Measurements from ENCODE around the gene ARHGAP31. TPM values are rescaled to one million over a fixed set of nuclear protein-coding genes. Genes with fewer than 3 reads are reported as not detected.

The ARHGAP31 gene
- total and polyA plus RNA-seq, 2 experiments from 2014 or later, result 8.1 to 15.3 TPM

DNA sequence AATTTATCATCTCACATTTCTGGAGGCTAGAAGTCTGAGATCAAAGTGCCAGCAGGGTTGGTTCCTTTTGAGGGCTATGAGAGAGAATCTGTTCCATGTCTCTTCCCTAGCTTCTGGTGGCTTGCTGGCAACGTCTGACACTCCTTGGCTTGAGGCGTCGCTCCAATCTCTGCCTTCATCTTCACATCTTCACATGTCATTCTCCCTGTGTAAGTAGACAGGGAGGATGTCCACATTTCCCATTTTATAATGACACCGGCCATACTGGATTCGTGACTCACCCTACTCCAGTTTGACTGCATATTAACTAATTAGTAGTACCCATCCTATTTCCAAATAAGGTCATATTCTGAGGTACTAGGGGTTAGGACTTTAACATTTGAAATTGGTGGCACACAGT is 17.5 kb upstream of the ARHGAP31 start:
- H3K27ac ChIP-seq, result no peak overlapping the region
- no peaks in the 10 kb centered on the region for H3K79me2 ChIP-seq (ENCODE audit: insufficient read depth)
- H3K9me3 ChIP-seq (ENCODE audit: low read depth), result no peaks in the 10 kb centered on the region
- WGBS, 2 experiments (ENCODE audit: low coverage in 1 of 2, low lambda C conversion rate in 2 of 2, missing lambda C conversion rate in 2 of 2), result 55 to 62% methylated on average over 5 of the region's 5 CpGs
- H3K27me3 ChIP-seq (replicated peaks; ENCODE audit: insufficient read depth), result no peaks in the 10 kb centered on the region
- no peaks in the 10 kb centered on the region for H4K20me1 ChIP-seq (ENCODE audit: insufficient read depth)
- no peaks in the 10 kb centered on the region for H3K36me3 ChIP-seq (ENCODE audit: low read depth)
- no peaks in the 10 kb centered on the region for H3K4me1 ChIP-seq (ENCODE audit: insufficient read depth)
- no peak overlapping the region for H2AFZ ChIP-seq
- H3K4me3 ChIP-seq, result no peak overlapping the region
- TF ChIP-seq EZH2phosphoT487 (IDR thresholded peaks at IDR 0.05; ENCODE audit: insufficient read depth, low read depth), result no peak
- TF ChIP-seq EZH2 (IDR thresholded peaks at IDR 0.05; ENCODE audit: insufficient read depth, poor library complexity, severe bottlenecking), result no peak
- no peak for DNase-seq
- in situ Hi-C loops (cut with MboI), result no loop called here
- H3K4me2 ChIP-seq (ENCODE audit: unreplicated experiment), result no peak overlapping the region
- H3K9ac ChIP-seq, result no peak overlapping the region
- H3F3A ChIP-seq (ENCODE audit: insufficient read depth), result no peaks in the 10 kb centered on the region
- no peaks in the 10 kb centered on the region for H3K9me2 ChIP-seq (ENCODE audit: insufficient read depth)

DNA sequence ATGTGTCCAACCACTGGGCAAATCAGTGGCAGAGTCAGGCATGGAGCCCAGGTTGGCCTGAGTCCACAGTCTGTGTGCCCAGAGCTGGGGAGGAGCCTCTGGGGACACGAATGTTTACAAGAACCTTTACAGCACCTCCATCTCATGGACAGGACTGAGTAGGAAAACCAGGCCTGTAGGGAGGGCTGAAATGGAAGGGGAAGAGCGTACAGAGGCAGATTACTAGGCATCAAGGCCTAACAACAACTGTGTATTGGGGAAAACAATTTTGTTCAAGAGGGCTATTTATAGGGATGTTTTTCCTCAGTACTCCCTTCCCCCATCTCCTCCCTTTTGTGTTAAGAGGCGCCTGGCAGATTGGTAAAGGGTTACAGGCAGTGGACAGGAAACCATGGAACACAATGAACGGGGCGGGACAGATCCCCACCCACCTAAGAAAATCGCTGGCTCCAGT is 15.1 kb upstream of the ARHGAP31 start:
- 56 to 59% methylated on average over 6 of the region's 6 CpGs for WGBS, 2 experiments (ENCODE audit: low coverage in 1 of 2, low lambda C conversion rate in 2 of 2, missing lambda C conversion rate in 2 of 2)
- TF ChIP-seq EZH2phosphoT487 (IDR thresholded peaks at IDR 0.05; ENCODE audit: insufficient read depth, low read depth), result no peak
- no peak for TF ChIP-seq EZH2 (IDR thresholded peaks at IDR 0.05; ENCODE audit: insufficient read depth, poor library complexity, severe bottlenecking)
- in situ Hi-C loops (cut with MboI), result no loop called here

DNA sequence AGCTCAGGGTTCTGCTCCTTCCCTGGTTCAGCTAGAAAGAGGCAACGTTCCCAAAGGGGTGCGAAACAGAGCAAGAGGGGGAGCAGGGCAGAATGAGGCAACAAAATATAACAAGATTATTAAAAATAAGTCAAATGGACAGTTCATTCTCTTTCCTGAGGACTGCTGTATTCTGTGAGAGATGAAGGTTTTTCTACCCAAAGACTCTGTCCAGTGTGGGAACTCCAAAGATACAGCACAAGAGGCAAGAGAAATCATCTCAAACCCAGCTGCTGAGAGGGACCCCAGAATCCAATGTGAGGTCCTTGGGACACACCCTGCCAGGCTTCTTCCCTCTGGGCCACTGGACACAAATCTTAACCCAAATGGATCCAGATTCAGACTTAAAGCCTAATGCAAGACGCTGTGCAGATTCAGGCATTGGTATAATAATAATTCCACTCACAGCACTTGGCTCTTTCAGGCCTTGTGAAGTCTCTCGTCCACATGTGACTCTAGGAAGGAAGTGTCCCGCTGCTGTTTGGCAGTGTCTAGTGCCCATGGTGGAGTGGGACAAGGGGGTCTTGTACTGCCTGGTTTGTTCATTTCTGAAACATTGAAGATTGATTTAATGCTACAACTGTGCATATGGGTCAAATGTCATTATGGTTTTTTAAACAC is 14.5 kb upstream of the ARHGAP31 start:
- Histone ChIP-seq H3K9me2 (ENCODE audit: insufficient read depth) (no peaks in the 10 kb centered on the region), H3K9me3 (ENCODE audit: low read depth) (no peaks in the 10 kb centered on the region), H3K79me2 (ENCODE audit: insufficient read depth) (no peaks in the 10 kb centered on the region), H3K9ac (no peak overlapping the region), H3K4me3 (no peak overlapping the region), H3K4me1 (ENCODE audit: insufficient read depth) (no peaks in the 10 kb centered on the region), H3K27ac (no peak overlapping the region), H3K4me2 (ENCODE audit: unreplicated experiment) (no peak overlapping the region), H3F3A (ENCODE audit: insufficient read depth) (no peaks in the 10 kb centered on the region), H3K36me3 (ENCODE audit: low read depth) (no peaks in the 10 kb centered on the region), H2AFZ (no peak overlapping the region), H4K20me1 (ENCODE audit: insufficient read depth) (no peaks in the 10 kb centered on the region), H3K27me3 (replicated peaks; ENCODE audit: insufficient read depth) (no peaks in the 10 kb centered on the region)
- in situ Hi-C loops (cut with MboI), result no loop called here
- DNase-seq, result no peak
- TF ChIP-seq EZH2phosphoT487 (IDR thresholded peaks at IDR 0.05; ENCODE audit: insufficient read depth, low read depth), result no peak
- no peak for TF ChIP-seq EZH2 (IDR thresholded peaks at IDR 0.05; ENCODE audit: insufficient read depth, poor library complexity, severe bottlenecking)
- 61 to 69% methylated on average over 5 of the region's 5 CpGs for WGBS, 2 experiments (ENCODE audit: low coverage in 1 of 2, low lambda C conversion rate in 2 of 2, missing lambda C conversion rate in 2 of 2)

More for the DNA sequence above, 15.1 kb upstream of the ARHGAP31 start:
- H3K9me2 ChIP-seq (ENCODE audit: insufficient read depth), result no peaks in the 10 kb centered on the region
- H3K27me3 ChIP-seq (replicated peaks; ENCODE audit: insufficient read depth), result no peaks in the 10 kb centered on the region
- no peaks in the 10 kb centered on the region for H4K20me1 ChIP-seq (ENCODE audit: insufficient read depth)
- H3K9ac ChIP-seq, result no peak overlapping the region
- H3F3A ChIP-seq (ENCODE audit: insufficient read depth), result no peaks in the 10 kb centered on the region
- H3K9me3 ChIP-seq (ENCODE audit: low read depth), result no peaks in the 10 kb centered on the region
- no peaks in the 10 kb centered on the region for H3K79me2 ChIP-seq (ENCODE audit: insufficient read depth)
- H2AFZ ChIP-seq, result no peak overlapping the region
- H3K36me3 ChIP-seq (ENCODE audit: low read depth), result no peaks in the 10 kb centered on the region
- no peak overlapping the region for H3K4me2 ChIP-seq (ENCODE audit: unreplicated experiment)
- H3K4me1 ChIP-seq (ENCODE audit: insufficient read depth), result no peaks in the 10 kb centered on the region
- no peak for DNase-seq
- H3K4me3 ChIP-seq, result no peak overlapping the region
- H3K27ac ChIP-seq, result no peak overlapping the region

DNA sequence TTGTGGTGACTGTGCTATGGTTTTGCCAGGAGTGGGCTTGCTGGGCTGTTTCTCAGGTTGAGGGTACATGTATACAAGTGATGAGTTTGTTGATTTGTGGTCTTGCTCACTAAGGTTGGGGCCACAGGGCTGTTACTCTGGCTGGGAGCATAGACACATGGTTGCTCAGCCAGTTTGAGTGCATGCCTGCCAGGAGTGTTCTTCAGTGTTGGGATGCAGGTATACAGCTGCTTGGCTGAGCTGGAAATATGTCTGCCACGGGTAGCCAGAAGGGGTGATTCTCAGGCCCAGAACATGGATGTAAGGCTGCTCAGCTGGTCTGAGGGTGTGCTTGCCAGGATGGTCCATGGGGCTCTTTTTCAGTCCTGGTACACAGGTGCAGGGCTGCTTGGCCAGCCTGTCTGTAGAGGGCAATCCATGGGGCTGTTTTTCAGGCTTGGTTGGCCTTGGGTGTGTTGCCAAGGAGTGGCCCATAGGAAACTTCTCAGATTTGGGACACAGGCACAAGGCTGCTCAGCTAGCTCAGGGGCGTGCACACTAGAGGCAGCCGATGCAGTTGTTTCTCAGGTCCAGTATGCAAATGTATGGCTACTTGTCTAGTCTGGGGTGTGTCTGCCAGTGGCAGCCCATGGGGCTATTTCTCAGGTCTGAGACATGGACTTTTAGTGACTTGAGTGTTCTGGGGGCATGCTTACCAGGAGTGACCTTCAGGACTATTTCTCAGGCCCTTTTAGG is 5.3 kb upstream of the ARHGAP31 start:
- Histone ChIP-seq H3K9me2 (ENCODE audit: insufficient read depth) (no peaks in the 10 kb centered on the region), H2AFZ (no peak overlapping the region), H3K27me3 (replicated peaks; ENCODE audit: insufficient read depth) (no peaks in the 10 kb centered on the region), H3K36me3 (ENCODE audit: low read depth) (no peaks in the 10 kb centered on the region), H3K9me3 (ENCODE audit: low read depth) (peaks cover 3% of the 10 kb centered on the region), H3K79me2 (ENCODE audit: insufficient read depth) (no peaks in the 10 kb centered on the region), H3K4me2 (ENCODE audit: unreplicated experiment) (no peak overlapping the region), H3K9ac (no peak overlapping the region), H3K4me3 (no peak overlapping the region), H4K20me1 (ENCODE audit: insufficient read depth) (no peaks in the 10 kb centered on the region), H3K4me1 (ENCODE audit: insufficient read depth) (peaks cover 5% of the 10 kb centered on the region; the same call in 1 of the 2 replicates), H3K27ac (no peak overlapping the region), H3F3A (ENCODE audit: insufficient read depth) (no peaks in the 10 kb centered on the region; the same call in 1 of the 2 replicates)
- in situ Hi-C loops (cut with MboI), result no loop called here
- DNase-seq, result no peak
- 69 to 71% methylated on average over 3 of the region's 3 CpGs for WGBS, 2 experiments (ENCODE audit: low coverage in 1 of 2, low lambda C conversion rate in 2 of 2, missing lambda C conversion rate in 2 of 2)
- TF ChIP-seq EZH2 (IDR thresholded peaks at IDR 0.05; ENCODE audit: insufficient read depth, poor library complexity, severe bottlenecking), result no peak
- TF ChIP-seq EZH2phosphoT487 (IDR thresholded peaks at IDR 0.05; ENCODE audit: insufficient read depth, low read depth), result no peak

Measured in GM23248 (cell line).